GM10248 (cell line): Measurements from ENCODE around the gene NTRK1.

Experiments
- CTCF ChIA-PET: fragments of 300-600 bp; sonication (Branson Sonifier 250); formaldehyde crosslinking; extraction: SDS; loops from one replicate; lab custom pipeline; 2021; ENCODE audit warnings: antibody characterized with exemption; lab: Yijun Ruan, JAX
- POLR2A ChIA-PET: fragments of 350-650 bp; sonication (Branson Sonifier 250); formaldehyde crosslinking; extraction: SDS; loops from one replicate; lab custom pipeline; 2020; ENCODE audit warnings: antibody characterized with exemption; lab: Yijun Ruan, JAX
- DNase-seq: peaks from one replicate; pipeline ENCODE4 v3.0.0; 2012; ENCODE audit errors: extremely low spot score
- TF ChIP-seq, protein P1 (sequence below): IDR thresholded peaks from 2 replicates; pipeline ENCODE4 v1.5.1; 2012; ENCODE audit warnings: mild to moderate bottlenecking, low read depth; ENCODE audit errors: extremely low read depth, missing control alignments, control extremely low read depth

Gene NTRK1

DNA sequence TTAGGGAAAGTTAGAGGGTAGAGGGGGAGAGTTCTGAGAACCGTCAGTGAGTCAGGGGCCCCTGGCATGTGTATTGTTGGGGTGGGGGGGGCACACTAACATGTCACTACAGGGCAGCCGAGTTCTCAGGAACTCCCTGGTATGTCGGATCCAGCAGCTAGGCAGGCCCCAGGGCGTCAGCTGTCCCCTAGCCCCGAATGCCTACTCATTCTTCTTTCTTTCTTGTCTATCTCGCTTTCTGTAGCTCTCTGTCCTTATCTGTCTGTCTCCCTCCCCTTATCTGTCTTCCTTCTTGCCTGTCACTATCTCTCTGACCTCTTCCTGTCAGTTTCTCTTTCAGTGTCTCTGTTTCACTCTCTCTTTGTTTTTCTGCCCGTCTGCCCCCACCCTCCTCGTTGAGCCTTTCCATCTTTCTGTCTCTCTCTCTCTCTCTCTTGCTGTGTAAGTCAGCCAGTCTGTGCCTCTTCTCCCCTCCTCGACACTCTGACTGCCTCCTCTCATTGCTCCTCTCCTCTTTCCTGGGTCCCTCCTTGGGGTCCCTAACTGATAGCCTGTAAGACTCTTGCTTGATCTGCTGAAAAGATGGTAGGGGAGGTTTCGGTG lies 2.4 kb downstream of the NTRK1 start:
- no peak for DNase-seq
- TF ChIP-seq, protein P1, sequence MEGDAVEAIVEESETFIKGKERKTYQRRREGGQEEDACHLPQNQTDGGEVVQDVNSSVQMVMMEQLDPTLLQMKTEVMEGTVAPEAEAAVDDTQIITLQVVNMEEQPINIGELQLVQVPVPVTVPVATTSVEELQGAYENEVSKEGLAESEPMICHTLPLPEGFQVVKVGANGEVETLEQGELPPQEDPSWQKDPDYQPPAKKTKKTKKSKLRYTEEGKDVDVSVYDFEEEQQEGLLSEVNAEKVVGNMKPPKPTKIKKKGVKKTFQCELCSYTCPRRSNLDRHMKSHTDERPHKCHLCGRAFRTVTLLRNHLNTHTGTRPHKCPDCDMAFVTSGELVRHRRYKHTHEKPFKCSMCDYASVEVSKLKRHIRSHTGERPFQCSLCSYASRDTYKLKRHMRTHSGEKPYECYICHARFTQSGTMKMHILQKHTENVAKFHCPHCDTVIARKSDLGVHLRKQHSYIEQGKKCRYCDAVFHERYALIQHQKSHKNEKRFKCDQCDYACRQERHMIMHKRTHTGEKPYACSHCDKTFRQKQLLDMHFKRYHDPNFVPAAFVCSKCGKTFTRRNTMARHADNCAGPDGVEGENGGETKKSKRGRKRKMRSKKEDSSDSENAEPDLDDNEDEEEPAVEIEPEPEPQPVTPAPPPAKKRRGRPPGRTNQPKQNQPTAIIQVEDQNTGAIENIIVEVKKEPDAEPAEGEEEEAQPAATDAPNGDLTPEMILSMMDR: no peak
- POLR2A ChIA-PET: no interaction called here

DNA sequence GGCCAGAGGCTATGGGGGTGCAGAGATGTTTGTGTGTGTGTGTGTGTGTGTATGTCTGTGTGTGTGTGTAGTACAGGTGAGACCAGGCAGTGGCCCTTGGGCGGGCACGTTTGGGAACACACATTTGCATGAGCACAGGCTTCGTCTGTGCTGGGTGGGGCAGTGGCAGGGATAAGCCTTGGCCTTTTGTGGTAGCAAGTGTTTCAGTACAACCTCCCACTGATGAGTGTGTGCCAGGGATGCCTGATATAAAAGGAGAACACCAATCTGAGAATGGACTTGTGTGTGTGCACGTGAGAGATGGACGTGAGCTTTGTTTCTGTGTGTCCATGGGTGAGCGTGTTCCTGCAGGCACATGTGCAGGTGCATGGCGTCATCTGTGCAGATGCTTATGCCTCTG lies 3.0 kb downstream of the NTRK1 start:
- no peak for DNase-seq
- ChIA-PET CTCF (interaction anchor here (0.7 to 8.8 kb wide), 6 partner anchors 10 to 137 kb away, joined by 3 to 149 read pairs (median 6); no protein-coding TSS in a partner anchor), POLR2A (no interaction called here)
- TF ChIP-seq, protein P1: no peak

More for the DNA sequence above, 2.4 kb downstream of the NTRK1 start:
- CTCF ChIA-PET: interaction anchor here (1.0 to 8.8 kb wide), 6 partner anchors 16 to 173 kb away, joined by 3 to 163 read pairs (median 70); partner anchors contain the start of genes ISG20L2 and METTL25B

DNA sequence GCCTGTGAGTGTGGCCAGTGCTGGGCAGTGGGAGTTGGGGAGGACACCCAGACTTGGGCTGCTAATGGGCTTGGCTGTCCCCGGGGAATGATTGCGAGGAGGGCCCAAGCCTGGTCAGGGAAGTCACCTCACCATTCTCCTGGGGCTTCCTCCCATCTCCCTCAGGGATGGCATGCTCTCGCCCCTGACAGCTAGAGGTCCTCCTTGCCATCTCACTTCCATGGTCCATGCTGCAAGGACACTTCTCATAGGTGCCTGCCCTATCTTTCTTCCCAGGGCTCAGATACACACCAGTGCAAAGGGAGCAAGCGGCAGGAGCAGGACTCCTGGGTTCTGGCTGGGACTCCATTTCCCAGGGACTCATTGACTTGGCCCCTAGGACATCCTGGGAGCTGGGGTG lies 4.1 kb downstream of the NTRK1 start:
- CTCF ChIA-PET: interaction anchor here (0.9 to 1.5 kb wide), 3 partner anchors 27 to 138 kb away, joined by 3 to 10 read pairs (median 3); no protein-coding TSS in a partner anchor
- TF ChIP-seq, protein P1: no peak
- POLR2A ChIA-PET: no interaction called here

DNA sequence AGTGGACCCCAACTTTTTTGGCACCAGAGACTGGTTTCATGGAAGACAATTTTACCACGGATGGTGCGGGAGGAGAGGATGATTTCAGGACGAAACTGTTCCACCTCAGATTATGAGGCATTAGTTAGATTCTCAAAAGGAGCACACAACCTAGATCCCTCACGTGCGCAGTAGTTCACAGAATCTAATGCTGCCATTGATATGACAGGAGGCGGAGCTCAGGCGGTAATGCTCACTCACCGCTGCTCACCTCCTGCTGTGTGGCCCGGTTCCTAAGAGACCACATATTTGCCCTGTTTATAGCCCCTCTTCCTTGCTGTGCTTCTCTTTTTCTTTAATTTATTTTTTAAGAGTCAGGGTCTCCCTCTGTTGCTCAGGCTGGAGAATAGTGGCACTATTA lies 4.6 kb downstream of the NTRK1 start:
- ChIA-PET CTCF (interaction anchor here (1.4 to 1.7 kb wide), 3 partner anchors 27 to 69 kb away, joined by 3 to 4 read pairs (median 3); no protein-coding TSS in a partner anchor), POLR2A (no interaction called here)
- TF ChIP-seq, protein P1: no peak
- no peak for DNase-seq

More for the DNA sequence above, 4.1 kb downstream of the NTRK1 start:
- DNase-seq: no peak

DNA sequence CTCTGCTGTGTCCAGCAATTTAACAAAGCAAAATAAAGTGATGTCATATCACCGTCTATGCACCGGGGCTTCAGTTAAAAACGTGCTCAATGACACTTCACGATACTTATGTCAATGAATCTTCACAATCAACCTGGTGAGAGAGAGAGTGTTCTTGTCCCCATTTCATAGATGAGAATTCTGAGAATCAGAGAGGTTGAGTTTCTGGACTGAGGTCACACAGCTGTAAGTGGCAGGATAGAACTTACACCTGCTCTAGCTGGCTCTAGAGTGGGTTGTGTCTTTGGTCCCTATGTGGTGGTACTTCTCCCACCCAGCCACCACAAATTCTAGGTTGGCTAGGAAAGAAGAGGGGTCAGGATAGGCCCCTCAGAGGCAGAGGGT lies 5.2 kb downstream of the NTRK1 start:
- POLR2A ChIA-PET: no interaction called here
- CTCF ChIA-PET: interaction anchor here (1.0 to 1.7 kb wide), 5 partner anchors 18 to 176 kb away, joined by 3 to 4 read pairs (median 3); no protein-coding TSS in a partner anchor
- no peak for DNase-seq
- TF ChIP-seq, protein P1: no peak

DNA sequence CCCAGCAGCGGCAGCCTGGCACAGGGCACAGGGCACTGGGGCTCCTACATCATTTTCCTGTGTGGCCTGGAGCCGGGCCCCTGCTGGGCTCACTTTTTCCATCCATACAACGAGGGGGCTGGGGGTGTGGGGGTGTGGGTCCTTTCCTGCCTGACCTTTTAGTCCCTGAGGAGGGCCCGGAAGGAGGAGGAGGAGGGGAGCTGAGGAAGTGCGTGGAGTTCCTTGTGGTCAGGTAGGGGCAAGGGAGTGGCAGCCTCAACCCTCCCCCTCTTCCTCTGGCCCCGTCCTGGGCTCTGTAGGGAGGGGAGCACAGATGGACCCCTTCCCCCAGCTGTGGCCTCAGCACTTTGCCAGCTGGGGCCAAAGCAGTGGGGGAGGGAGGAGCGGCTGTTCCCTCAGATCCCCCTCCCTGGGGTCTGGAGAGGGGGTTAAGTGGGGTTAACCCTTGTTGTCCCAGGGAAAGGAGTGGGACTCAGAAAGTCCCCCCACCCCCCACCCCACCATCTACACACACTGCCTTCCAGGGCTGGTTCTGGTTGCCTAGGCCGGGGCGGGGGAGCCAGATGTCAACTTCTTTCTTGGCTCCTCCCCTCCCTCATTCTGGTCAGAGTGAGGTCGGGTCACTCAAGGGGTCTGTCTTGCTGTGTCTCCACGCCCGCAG lies 5.7 kb downstream of the NTRK1 start:
- ChIA-PET POLR2A (no interaction called here), CTCF (interaction anchor here (1.0 to 1.7 kb wide), 5 partner anchors 19 to 177 kb away, joined by 3 to 4 read pairs (median 3); no protein-coding TSS in a partner anchor)
- TF ChIP-seq, protein P1: no peak
- DNase-seq: no peak
